ENCODE results near the gene TFF1.
"Not testable (repeated sequence)": the region's sequence is repeated elsewhere in the genome, so short reads cannot be mapped to it uniquely, and the experiment has no call there.

GRCh38 chr21:42408718-42409117, 42.4 kb upstream of the TFF1 start:
- not testable (repeated sequence) for TF ChIP-seq CTCF (conservative IDR thresholded peaks at IDR 0.05); EZH2 (IDR thresholded peaks at IDR 0.05; ENCODE audit: low read depth)
